Effector memory CD8-positive, alpha-beta T cell (primary cell): ENCODE measurements around the gene ESPL1.

Experiments
- ATAC-seq: fragments of 150-1000 bp; cut with Tn5 transposase; replicated peaks from 2 replicates; pipeline ENCODE4 v1.10.0; 2021; ENCODE audit warnings: mild to moderate bottlenecking, moderate library complexity
- DNase-seq, 3 experiments: peaks; one replicate each; pipeline ENCODE4 v3.0.0; 2021
- H3K27ac Mint-ChIP-seq, 2 donors: one replicate each; pipeline ENCODE4 v1.8.0; 2022; ENCODE audit warnings: mild to moderate bottlenecking in 2 of 2, mixed read lengths in 2 of 2, moderate library complexity in 2 of 2
- H3K27me3 Mint-ChIP-seq, 2 donors: one replicate each; pipeline ENCODE4 v1.8.0; 2022; ENCODE audit warnings: mixed read lengths in 2 of 2
- H3K36me3 Mint-ChIP-seq: one replicate; pipeline ENCODE4 v1.8.0; 2022; ENCODE audit warnings: mild to moderate bottlenecking, moderate library complexity, mixed read lengths; ENCODE audit not compliant: insufficient read depth
- H3K4me1 Mint-ChIP-seq, 2 donors: one replicate each; pipeline ENCODE4 v1.8.0; 2022; ENCODE audit warnings: low read depth in 2 of 2, mixed read lengths in 2 of 2
- H3K4me3 Mint-ChIP-seq, 2 donors: one replicate each; pipeline ENCODE4 v1.8.0; 2022; ENCODE audit warnings: mild to moderate bottlenecking in 2 of 2, mixed read lengths in 2 of 2, moderate library complexity in 2 of 2
- H3K9me3 Mint-ChIP-seq, 2 donors: one replicate each; pipeline ENCODE4 v1.8.0; 2022; ENCODE audit warnings: mixed read lengths in 2 of 2

Gene ESPL1

GRCh38 chr12:53235164-53235563 lies 32.9 kb upstream of the ESPL1 start:
- peaks cover 39 to 51% of the 10 kb centered on the region in 2 donors for H3K4me1 Mint-ChIP-seq
- DNase-seq (no peak), ATAC-seq (no peak)
- no peaks in the 10 kb centered on the region for H3K27me3 Mint-ChIP-seq
- peak overlapping the region; percentile 60 to 79 for H3K4me3 Mint-ChIP-seq
- H3K36me3 Mint-ChIP-seq = peaks cover 15% of the 10 kb centered on the region
- H3K27ac Mint-ChIP-seq = peak overlapping the region in 1 of 2 donors; percentile 98
- no peaks in the 10 kb centered on the region for H3K9me3 Mint-ChIP-seq

GRCh38 chr12:53235742-53236442 lies 32.2 kb upstream of the ESPL1 start:
- H3K36me3 Mint-ChIP-seq = peaks cover 12% of the 10 kb centered on the region
- H3K9me3 Mint-ChIP-seq = no peaks in the 10 kb centered on the region
- no peak for DNase-seq
- peak overlapping the region; percentile 60 to 79 for H3K4me3 Mint-ChIP-seq
- H3K27me3 Mint-ChIP-seq = no peaks in the 10 kb centered on the region
- H3K4me1 Mint-ChIP-seq = peaks cover 37 to 47% of the 10 kb centered on the region in 2 donors
- H3K27ac Mint-ChIP-seq = peak overlapping the region; percentile 82 to 98
- peak; percentile 16 for ATAC-seq

GRCh38 chr12:53236443-53237111 lies 31.5 kb upstream of the ESPL1 start:
- H3K4me1 Mint-ChIP-seq = peaks cover 36 to 47% of the 10 kb centered on the region in 2 donors
- peak; percentile 75 for ATAC-seq

DNA sequence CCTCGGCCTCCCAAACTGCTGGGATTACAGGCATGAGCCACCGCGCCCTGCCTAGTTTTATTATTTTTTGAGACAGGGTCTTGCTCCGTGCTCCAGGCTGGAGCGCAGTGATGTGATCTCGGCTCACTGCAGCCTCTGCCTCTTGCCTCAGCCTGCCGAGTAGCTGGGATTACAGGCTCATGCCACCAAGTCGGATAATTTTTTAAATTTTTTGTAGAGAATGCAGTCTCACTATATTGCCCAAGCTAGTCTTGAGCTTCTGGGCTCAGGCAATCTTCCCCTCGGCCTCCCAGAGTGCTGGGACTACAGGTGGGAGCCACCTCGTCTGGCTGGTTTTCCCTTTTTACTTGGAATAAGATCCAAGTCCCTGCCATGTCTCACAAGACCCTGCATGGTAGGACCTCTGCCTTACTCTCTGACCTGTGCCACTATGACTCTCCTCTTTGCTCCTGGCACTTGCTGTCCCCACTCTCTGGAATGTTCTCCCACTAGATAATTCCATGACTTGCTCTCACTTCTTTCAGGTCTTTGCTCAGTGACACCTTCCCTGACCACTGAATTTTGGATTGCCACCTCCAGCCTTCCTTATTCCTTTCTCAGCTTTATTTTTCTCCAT lies 28.3 kb upstream of the ESPL1 start:
- Mint-ChIP-seq H3K4me3 (no peak overlapping the region), H3K9me3 (no peaks in the 10 kb centered on the region), H3K27me3 (peaks cover 16 to 30% of the 10 kb centered on the region in 2 donors), H3K4me1 (peaks cover 23 to 31% of the 10 kb centered on the region in 2 donors), H3K36me3 (no peaks in the 10 kb centered on the region), H3K27ac (peak overlapping the region; percentile 9 to 81)
- DNase-seq = no peak
- ATAC-seq = no peak

More at GRCh38 chr12:53236443-53237111, 31.5 kb upstream of the ESPL1 start:
- H3K36me3 Mint-ChIP-seq = peaks cover 12% of the 10 kb centered on the region
- peaks cover 0 to 4% of the 10 kb centered on the region in 2 donors for H3K27me3 Mint-ChIP-seq
- H3K4me3 Mint-ChIP-seq = peak overlapping the region; percentile 60 to 79
- peak; percentile 50 to 77 (median 74) for DNase-seq
- H3K9me3 Mint-ChIP-seq = no peaks in the 10 kb centered on the region
- peak overlapping the region; percentile 82 to 98 for H3K27ac Mint-ChIP-seq

- no peak for DNase-seq
- no peaks in the 10 kb centered on the region for H3K36me3 Mint-ChIP-seq
- peaks cover 23 to 40% of the 10 kb centered on the region in 2 donors for H3K27me3 Mint-ChIP-seq
- no peaks in the 10 kb centered on the region for H3K9me3 Mint-ChIP-seq
- no peak overlapping the region for H3K27ac Mint-ChIP-seq
- ATAC-seq = no peak
- H3K4me3 Mint-ChIP-seq = no peak overlapping the region
- peaks cover 7 to 15% of the 10 kb centered on the region in 2 donors for H3K4me1 Mint-ChIP-seq
These were observed 26.3 kb upstream of the ESPL1 start for GRCh38 chr12:53241623-53242412.

GRCh38 chr12:53244337-53244736 lies 23.8 kb upstream of the ESPL1 start:
- Mint-ChIP-seq H3K4me1 (peaks cover 0 to 8% of the 10 kb centered on the region in 2 donors), H3K36me3 (no peaks in the 10 kb centered on the region), H3K4me3 (no peak overlapping the region), H3K9me3 (no peaks in the 10 kb centered on the region), H3K27me3 (peaks cover 23 to 40% of the 10 kb centered on the region in 2 donors), H3K27ac (no peak overlapping the region)
- DNase-seq = no peak
- ATAC-seq = no peak

DNA sequence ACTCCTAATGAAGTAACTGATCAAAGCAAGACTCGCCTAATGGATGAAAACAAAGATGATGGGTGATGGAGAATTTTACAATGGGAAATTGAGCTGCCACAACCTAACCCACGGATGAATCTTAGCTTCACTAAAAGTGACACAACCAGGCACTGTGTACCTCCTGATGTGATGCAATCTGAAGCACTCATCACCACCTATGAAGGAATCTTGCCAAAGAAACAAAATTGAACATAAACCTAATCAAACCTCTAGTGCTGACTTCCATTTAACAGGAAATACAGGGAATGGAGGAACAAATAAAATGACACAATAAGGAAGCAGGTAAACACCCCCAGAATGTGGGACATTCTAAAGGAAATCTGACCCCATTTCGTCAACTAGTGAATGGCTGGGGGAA lies 22.8 kb upstream of the ESPL1 start:
- Mint-ChIP-seq H3K4me3 (no peak overlapping the region), H3K27me3 (peaks cover 23 to 40% of the 10 kb centered on the region in 2 donors), H3K36me3 (no peaks in the 10 kb centered on the region), H3K9me3 (no peaks in the 10 kb centered on the region), H3K27ac (no peak overlapping the region), H3K4me1 (peaks cover 0 to 5% of the 10 kb centered on the region in 2 donors)
- ATAC-seq (no peak), DNase-seq (no peak)

GRCh38 chr12:53251477-53252348 lies 16.4 kb upstream of the ESPL1 start:
- Mint-ChIP-seq H3K4me1 (peaks cover 19 to 30% of the 10 kb centered on the region in 2 donors), H3K27ac (peak overlapping the region; percentile 50 to 93), H3K36me3 (peaks cover 6% of the 10 kb centered on the region), H3K27me3 (no peaks in the 10 kb centered on the region), H3K9me3 (no peaks in the 10 kb centered on the region), H3K4me3 (peak overlapping the region; percentile 89 to 97)
- ATAC-seq (peak; percentile 90), DNase-seq (peak; percentile 57 to 62 (median 61))

- Mint-ChIP-seq H3K4me3 (peak overlapping the region; percentile 89 to 97), H3K4me1 (peaks cover 19 to 30% of the 10 kb centered on the region in 2 donors), H3K27ac (peak overlapping the region; percentile 50 to 93), H3K9me3 (no peaks in the 10 kb centered on the region), H3K36me3 (peaks cover 6% of the 10 kb centered on the region), H3K27me3 (no peaks in the 10 kb centered on the region)
- DNase-seq = no peak
- ATAC-seq = no peak
These were observed 15.7 kb upstream of the ESPL1 start for GRCh38 chr12:53252349-53252916.

DNA sequence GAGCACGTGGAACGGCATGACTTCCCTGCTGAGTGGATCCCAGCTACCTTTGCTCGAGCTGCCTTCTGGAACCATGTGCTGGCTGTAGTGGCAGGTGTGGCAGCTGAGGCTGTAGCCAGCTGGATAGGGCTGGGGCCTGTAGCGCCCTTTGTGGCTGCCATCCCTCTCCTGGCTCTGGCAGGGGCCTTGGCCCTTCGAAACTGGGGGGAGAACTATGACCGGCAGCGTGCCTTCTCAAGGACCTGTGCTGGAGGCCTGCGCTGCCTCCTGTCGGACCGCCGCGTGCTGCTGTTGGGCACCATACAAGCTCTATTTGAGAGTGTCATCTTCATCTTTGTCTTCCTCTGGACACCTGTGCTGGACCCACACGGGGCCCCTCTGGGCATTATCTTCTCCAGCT lies 14.8 kb upstream of the ESPL1 start:
- ATAC-seq (no peak), DNase-seq (no peak)
- H3K27me3 Mint-ChIP-seq = no peaks in the 10 kb centered on the region
- H3K27ac Mint-ChIP-seq = peak overlapping the region; percentile 50 to 93
- peak overlapping the region; percentile 89 to 97 for H3K4me3 Mint-ChIP-seq
- no peaks in the 10 kb centered on the region for H3K9me3 Mint-ChIP-seq
- peaks cover 6% of the 10 kb centered on the region for H3K36me3 Mint-ChIP-seq
- H3K4me1 Mint-ChIP-seq = peaks cover 19 to 30% of the 10 kb centered on the region in 2 donors

DNA sequence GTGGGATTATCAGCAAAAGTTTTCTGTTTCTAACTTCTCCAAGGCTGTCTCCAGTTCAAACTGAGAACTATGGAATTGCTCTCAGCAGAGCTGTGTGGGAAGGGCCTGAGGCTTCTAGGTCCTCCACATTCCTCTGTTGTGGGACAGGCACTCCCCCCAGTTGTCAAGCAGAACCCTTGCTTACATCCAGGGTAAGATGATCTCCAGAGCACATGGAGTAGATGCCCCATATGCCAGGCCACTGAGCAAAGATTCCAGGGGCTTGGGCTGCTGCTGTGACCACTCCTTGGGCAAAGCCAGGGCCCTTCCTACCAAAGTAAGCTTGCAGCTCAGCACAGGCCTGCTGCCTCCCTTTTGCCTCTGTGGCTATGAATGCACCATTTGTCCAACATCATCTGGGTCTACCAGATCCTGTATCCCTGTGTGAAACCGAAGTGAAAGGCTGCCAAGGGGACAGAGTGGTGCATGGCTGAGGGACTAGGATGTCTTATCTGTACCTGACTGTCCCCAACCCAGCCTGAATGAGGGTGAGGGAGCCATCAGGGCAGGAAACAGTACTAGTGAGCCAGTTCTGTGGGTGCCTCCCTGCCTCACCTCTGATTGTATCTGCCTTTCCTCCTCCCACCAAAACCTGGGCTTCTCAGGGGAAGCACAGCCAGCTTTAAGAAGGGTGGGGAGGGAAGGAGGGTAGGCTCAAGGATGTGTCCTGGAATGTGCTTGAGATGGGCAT lies 13.1 kb upstream of the ESPL1 start:
- Mint-ChIP-seq H3K4me3 (no peak overlapping the region), H3K27me3 (no peaks in the 10 kb centered on the region), H3K4me1 (peaks cover 19 to 30% of the 10 kb centered on the region in 2 donors), H3K27ac (peak overlapping the region; percentile 49 to 68), H3K36me3 (peaks cover 6% of the 10 kb centered on the region), H3K9me3 (no peaks in the 10 kb centered on the region)
- DNase-seq (no peak), ATAC-seq (no peak)
